Stimulated activated CD4-positive, alpha-beta T cell treated with anti-CD3 and anti-CD28 coated beads, Interleukin-12 subunit alpha, Interleukin-12 subunit beta, amount 100 ng/mL, for 4 hours (primary cell): ENCODE data around the gene RCAN3.

Experiments
- DNase-seq: peaks from one replicate; pipeline ENCODE4 v3.0.0-alpha.2; 2020

The RCAN3 gene

DNA sequence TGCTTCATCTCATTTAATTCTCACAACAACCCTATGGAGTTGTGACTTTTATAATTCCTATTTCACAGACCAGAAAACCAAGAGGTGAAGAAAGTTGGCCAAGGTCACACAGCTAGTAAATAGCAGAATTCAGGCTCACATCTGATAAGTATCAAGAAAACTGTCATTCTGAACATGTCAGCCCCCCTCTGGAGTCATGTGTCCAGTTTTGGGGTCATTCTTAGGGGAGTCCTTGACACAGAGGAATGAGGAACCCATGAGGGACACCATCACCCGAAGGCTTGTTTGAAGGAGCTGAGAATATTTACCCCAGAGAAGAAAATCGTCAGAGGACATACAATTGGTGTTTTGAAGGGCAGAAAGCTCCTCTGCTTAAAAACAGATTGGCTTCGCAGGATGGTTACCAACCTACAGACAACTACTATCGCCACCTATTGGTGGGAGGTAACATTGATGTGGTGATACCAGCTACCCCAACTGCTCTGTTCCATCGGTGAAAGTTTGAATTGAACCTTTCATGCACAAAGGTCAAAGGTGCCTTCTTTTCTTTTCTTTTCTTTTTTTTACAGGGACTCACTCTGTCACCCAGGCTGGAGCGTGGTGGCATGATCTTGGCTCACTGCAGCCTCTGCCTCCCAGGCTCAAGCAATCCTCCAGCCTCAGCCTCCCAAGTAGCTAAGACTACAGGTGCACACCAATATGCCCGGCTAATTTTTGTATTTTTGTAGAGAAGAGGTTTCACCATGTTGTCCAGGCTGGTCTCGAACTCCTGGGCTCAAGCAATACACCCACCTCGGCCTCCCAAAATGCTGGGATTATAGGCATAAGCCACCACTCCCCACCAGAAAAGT is 84.6 kb downstream of the RCAN3 start:
- DNase-seq = peak; percentile 1

DNA sequence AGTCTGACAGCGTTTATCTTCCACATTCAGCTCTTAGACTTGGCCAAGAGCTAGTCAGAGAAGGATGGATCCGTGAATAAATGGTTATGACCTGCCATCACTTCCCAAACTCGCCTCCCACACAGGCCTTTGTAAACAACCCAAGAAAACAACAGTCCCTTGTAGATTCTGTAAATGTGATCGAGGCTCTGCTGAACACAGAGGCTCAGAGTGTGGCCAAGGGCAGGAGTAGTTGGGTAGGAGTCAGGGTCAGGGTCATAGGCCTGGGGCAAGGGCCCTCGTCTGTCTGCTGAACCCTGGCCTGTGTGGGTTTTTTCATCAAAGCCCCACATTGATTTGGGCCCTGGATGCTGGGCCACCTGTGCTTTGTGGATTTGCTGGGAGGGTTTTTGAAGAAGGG is 85.9 kb downstream of the RCAN3 start:
- no peak for DNase-seq

DNA sequence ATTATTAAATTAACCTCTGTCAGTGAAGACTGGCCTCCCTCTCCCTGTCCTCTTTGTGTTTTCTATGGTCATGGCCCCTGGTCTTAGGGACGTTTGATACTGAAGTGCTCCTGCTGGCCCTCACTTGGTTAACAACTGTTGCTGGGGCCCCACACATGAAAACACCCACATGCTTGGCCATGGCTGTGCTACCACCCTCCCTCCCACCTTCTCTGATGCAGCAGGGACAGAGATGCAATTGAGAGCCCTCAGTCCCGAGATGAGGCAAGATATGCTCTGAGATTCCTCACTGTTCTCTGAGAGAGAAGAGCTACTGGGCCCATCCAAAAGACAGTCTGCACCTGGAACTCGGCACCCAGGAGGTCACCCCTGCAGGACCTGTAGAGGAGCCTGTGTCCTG is 86.6 kb downstream of the RCAN3 start:
- no peak for DNase-seq
